DND-41 (cell line): Measurements from ENCODE around the gene MSTO1.
"Not testable (repeated sequence)": the region's sequence is repeated elsewhere in the genome, so short reads cannot be mapped to it uniquely, and the experiment has no call there.

Experiments
- ATAC-seq: fragments of 200-7000 bp; cut with Tn5 transposase; 3 replicates; pipeline ENCODE4 v1.9.1; 2021; ENCODE audit warnings: low read depth; ENCODE audit not compliant: insufficient read depth
- DNase-seq: peaks from one replicate; pipeline ENCODE4 v3.0.0-alpha.2; 2020
- H2AFZ ChIP-seq: 2 replicates; pipeline ENCODE4 v1.6.0; 2012; ENCODE audit warnings: low read depth, low read length
- H3K27ac ChIP-seq: 2 replicates; pipeline ENCODE4 v1.5.1; 2012; ENCODE audit warnings: low read length, inconsistent platforms
- H3K27me3 ChIP-seq: fragments of 200-600 bp; sonication (generic); 2 replicates; pipeline ENCODE4 v1.6.0; 2012; ENCODE audit warnings: low read length, mild to moderate bottlenecking, inconsistent platforms; ENCODE audit not compliant: insufficient read depth, poor library complexity
- H3K36me3 ChIP-seq: 2 replicates; pipeline ENCODE4 v1.5.1; 2012; ENCODE audit warnings: low read length, inconsistent platforms; ENCODE audit not compliant: insufficient read depth
- H3K4me1 ChIP-seq: 2 replicates; pipeline ENCODE4 v1.5.1; 2012; ENCODE audit warnings: mild to moderate bottlenecking, low read length; ENCODE audit not compliant: insufficient read depth
- H3K4me2 ChIP-seq: 2 replicates; pipeline ENCODE4 v1.6.0; 2012; ENCODE audit warnings: mild to moderate bottlenecking, moderate library complexity, low read length, inconsistent platforms; ENCODE audit not compliant: insufficient read depth
- H3K4me3 ChIP-seq, 2 experiments: fragments of 200-600 bp in 1 of 2; shearing (Covaris generic) in 1 of 2; 2 replicates each; pipeline ENCODE4 v1.5.1; 2012 to 2016; ENCODE audit warnings: inconsistent platforms in 2 of 2, low read length in 2 of 2, mild to moderate bottlenecking in 2 of 2, low read depth in 1 of 2, moderate library complexity in 1 of 2
- H3K79me2 ChIP-seq: 2 replicates; pipeline ENCODE4 v1.6.0; 2012; ENCODE audit warnings: low read length, inconsistent platforms; ENCODE audit not compliant: insufficient read depth
- H3K9ac ChIP-seq: 2 replicates; pipeline ENCODE4 v1.6.0; 2012; ENCODE audit warnings: low read depth, mild to moderate bottlenecking, inconsistent platforms, low read length, moderate library complexity
- H3K9me3 ChIP-seq: 2 replicates; pipeline ENCODE4 v1.5.1; 2012; ENCODE audit warnings: low read length, moderate library complexity, mild to moderate bottlenecking, inconsistent platforms; ENCODE audit not compliant: insufficient read depth, severe bottlenecking
- H4K20me1 ChIP-seq: 2 replicates; pipeline ENCODE4 v1.6.0; 2012; ENCODE audit warnings: low read length; ENCODE audit not compliant: insufficient read depth
- CTCF ChIP-seq: IDR thresholded peaks from 2 replicates; pipeline ENCODE4 v1.5.1; 2012; ENCODE audit warnings: borderline replicate concordance, low read length, moderate library complexity, mild to moderate bottlenecking; ENCODE audit not compliant: poor library complexity, severe bottlenecking; ENCODE audit errors: extremely low read depth
- EZH2 ChIP-seq: IDR thresholded peaks from 3 replicates; pipeline ENCODE4 v1.6.1; 2012; ENCODE audit warnings: borderline replicate concordance, low read depth, mild to moderate bottlenecking, moderate library complexity, low read length, inconsistent platforms; ENCODE audit not compliant: severe bottlenecking

Gene MSTO1

GRCh38 chr1:155591770-155592169 is 18.2 kb upstream of the MSTO1 start:
- Histone ChIP-seq H3K4me3 (no peak overlapping the region), H3K79me2 (no peaks in the 10 kb centered on the region), H3K4me1 (no peaks in the 10 kb centered on the region), H3K9ac (no peak overlapping the region), H2AFZ (no peak overlapping the region), H3K36me3 (no peaks in the 10 kb centered on the region), H4K20me1 (no peaks in the 10 kb centered on the region), H3K9me3 (no peaks in the 10 kb centered on the region), H3K4me2 (no peak overlapping the region), H3K27me3 (no peaks in the 10 kb centered on the region), H3K27ac (no peak overlapping the region)
- TF ChIP-seq CTCF (peak; percentile 67), EZH2 (no peak)
- DNase-seq (peak; percentile 28), ATAC-seq (peak; percentile 80)

DNA sequence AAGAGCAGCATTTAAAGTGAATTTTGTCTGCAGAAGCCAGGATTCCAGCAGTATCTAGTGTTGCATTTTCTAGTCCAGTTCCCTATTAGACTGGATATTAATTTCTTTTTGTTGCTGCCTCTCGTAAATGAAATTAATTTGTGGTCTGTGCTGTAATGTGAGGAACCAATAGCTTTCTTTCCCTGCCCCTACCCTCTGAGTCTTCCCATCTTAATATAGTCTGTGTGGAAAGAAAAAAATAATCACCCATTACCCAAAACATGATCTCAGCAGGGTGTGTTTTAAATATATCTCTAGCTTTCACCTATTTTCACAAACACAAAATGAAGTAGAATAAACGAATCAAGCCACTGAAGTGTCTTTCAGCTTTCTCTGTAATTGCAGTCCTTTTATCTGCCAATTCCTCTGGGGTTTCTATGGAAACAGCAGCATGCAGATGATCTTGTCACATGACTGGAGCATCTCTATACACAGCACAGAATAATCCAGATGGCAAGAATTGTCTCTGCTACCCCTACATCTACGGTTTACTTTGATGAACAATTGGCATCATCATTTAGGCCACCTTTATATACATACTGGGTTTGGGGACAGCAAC is 14.0 kb upstream of the MSTO1 start:
- not testable (repeated sequence) for ATAC-seq, H3K36me3 ChIP-seq, H3K27ac ChIP-seq, H3K4me2 ChIP-seq, H3K4me3 ChIP-seq, H3K79me2 ChIP-seq, H3K27me3 ChIP-seq, H3K9me3 ChIP-seq, H4K20me1 ChIP-seq, H3K9ac ChIP-seq, DNase-seq, H2AFZ ChIP-seq
- peaks cover 13% of the 10 kb centered on the region for H3K4me1 ChIP-seq

DNA sequence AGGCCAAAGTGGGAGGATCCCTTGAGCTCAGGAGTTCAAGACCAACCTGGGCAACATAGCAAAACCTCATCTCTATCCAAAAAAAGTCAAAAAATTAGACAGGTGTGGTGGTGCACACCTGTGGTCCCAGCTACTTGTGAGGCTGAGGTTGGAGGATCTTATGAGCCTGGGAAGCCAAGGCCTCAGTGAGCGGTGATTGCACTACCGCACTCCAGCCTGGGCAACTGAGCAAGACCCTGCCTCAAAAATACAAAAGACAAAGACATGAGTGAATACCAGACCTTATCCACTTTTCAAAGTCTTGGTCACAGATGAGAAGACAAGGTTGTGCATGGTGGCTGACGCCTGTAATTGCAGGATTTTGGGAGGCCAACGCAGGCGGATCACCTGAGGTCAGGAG is 13.2 kb upstream of the MSTO1 start:
- no peak for TF ChIP-seq CTCF
- no peak for TF ChIP-seq EZH2
- Histone ChIP-seq H2AFZ (no peak overlapping the region), H3K9ac (no peak overlapping the region), H3K36me3 (no peaks in the 10 kb centered on the region), H3K79me2 (no peaks in the 10 kb centered on the region), H3K27me3 (no peaks in the 10 kb centered on the region), H3K27ac (no peak overlapping the region), H4K20me1 (no peaks in the 10 kb centered on the region), H3K4me1 (peaks cover 13% of the 10 kb centered on the region), H3K4me3 (no peak overlapping the region), H3K9me3 (no peaks in the 10 kb centered on the region), H3K4me2 (no peak overlapping the region)
- ATAC-seq (no peak), DNase-seq (no peak)

DNA sequence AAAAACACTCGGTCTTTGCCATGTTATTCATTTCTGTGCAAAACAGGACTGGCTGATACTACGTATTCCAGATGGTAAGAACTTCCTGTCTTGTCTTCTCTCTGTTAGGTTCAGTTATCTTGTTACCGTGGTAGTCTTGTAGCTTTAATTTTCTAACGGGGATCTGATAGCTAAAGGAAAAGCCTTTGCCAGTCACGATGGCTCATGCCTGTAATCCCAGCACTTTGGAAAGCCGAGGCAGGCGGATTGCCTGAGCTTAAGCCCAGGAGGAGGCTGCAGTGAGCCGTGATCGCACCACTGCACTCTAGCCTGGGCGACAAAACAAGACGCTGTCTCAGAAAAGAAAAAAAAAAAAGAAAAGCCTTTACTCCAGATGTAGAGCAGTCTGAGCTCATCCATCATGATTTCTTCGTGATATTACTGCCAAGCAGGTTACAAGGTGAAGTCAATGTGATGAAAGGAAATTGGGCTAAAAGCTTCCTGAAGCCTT is 11.1 kb upstream of the MSTO1 start:
- H3K27me3 ChIP-seq, result no peaks in the 10 kb centered on the region
- ATAC-seq (peak; percentile 67; the same call in 2 of the 3 replicates), DNase-seq (no peak)
- no peaks in the 10 kb centered on the region for H3K79me2 ChIP-seq
- peak overlapping the region; percentile 68 for H2AFZ ChIP-seq
- H3K9me3 ChIP-seq, result no peaks in the 10 kb centered on the region
- 0 out of 4 replicates have a peak overlapping the region, but pooled peaks of 1 of the 2 experiments have one; percentile 35 for H3K4me3 ChIP-seq
- TF ChIP-seq CTCF (no peak), EZH2 (no peak)
- peak overlapping the region; percentile 63; the same call in 1 of the 2 replicates for H3K27ac ChIP-seq
- peak overlapping the region; percentile 49; the same call in 1 of the 2 replicates for H3K4me2 ChIP-seq
- peaks cover 13% of the 10 kb centered on the region for H3K4me1 ChIP-seq
- H3K36me3 ChIP-seq, result no peaks in the 10 kb centered on the region
- 0 out of 2 replicates have a peak overlapping the region, but pooled peaks have one; percentile 21 for H3K9ac ChIP-seq
- no peaks in the 10 kb centered on the region for H4K20me1 ChIP-seq

GRCh38 chr1:155599828-155600572 is 10.0 kb upstream of the MSTO1 start:
- H4K20me1 ChIP-seq, H3K9me3 ChIP-seq, H3K4me2 ChIP-seq, H3K36me3 ChIP-seq, H3K79me2 ChIP-seq, ATAC-seq, H3K27me3 ChIP-seq, H3K4me3 ChIP-seq, H2AFZ ChIP-seq, H3K9ac ChIP-seq, DNase-seq, H3K27ac ChIP-seq: not testable (repeated sequence)
- H3K4me1 ChIP-seq, result peaks cover 13% of the 10 kb centered on the region
